ENCODE results near the gene CXCL14.

DNA sequence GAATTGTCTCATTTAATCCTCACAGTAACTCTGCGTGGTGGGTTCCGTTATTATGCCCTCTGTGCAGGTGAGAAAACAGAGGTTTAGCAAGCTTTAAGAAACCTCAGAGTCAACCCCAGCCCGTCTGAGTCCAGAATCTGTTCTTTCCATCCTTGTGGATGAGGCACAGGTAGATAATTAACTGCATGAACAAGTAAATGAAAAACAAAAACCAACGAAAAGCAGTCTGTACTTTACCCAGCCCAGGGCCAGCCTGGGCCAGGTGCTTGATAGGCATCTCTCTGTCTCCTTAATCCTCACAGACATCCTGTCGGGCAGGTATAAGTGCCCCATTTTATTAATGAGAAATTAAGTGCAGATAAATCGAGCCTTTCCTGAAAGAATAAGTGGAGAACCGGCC is 25.3 kb upstream of the CXCL14 start:
- TF ChIP-seq POLR2A (IDR thresholded peaks at IDR 0.05) (no peak), POLR2AphosphoS5 (IDR thresholded peaks at IDR 0.05) (no peak), EP300 (IDR thresholded peaks at IDR 0.05) (no peak)
- TF ChIP-seq, protein P1, sequence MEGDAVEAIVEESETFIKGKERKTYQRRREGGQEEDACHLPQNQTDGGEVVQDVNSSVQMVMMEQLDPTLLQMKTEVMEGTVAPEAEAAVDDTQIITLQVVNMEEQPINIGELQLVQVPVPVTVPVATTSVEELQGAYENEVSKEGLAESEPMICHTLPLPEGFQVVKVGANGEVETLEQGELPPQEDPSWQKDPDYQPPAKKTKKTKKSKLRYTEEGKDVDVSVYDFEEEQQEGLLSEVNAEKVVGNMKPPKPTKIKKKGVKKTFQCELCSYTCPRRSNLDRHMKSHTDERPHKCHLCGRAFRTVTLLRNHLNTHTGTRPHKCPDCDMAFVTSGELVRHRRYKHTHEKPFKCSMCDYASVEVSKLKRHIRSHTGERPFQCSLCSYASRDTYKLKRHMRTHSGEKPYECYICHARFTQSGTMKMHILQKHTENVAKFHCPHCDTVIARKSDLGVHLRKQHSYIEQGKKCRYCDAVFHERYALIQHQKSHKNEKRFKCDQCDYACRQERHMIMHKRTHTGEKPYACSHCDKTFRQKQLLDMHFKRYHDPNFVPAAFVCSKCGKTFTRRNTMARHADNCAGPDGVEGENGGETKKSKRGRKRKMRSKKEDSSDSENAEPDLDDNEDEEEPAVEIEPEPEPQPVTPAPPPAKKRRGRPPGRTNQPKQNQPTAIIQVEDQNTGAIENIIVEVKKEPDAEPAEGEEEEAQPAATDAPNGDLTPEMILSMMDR (IDR thresholded peaks at IDR 0.05) = no peak
